Skeletal muscle cell (primary cell): ENCODE results near the gene MTG2.

Experiments used
- DNase-seq: peaks from one replicate; pipeline ENCODE4 v3.0.0-alpha.2; 2010; ENCODE audit warnings: low read depth
- H3K4me3 ChIP-seq: 2 replicates; pipeline ENCODE4 v1.5.1; 2011; ENCODE audit warnings: low read depth, mild to moderate bottlenecking, control low read depth, low read length, moderate library complexity

The MTG2 gene

GRCh38 chr20:62227977-62228958 lies 45.4 kb downstream of the MTG2 start:
- no peak for DNase-seq
- H3K4me3 ChIP-seq: no peak overlapping the region

DNA sequence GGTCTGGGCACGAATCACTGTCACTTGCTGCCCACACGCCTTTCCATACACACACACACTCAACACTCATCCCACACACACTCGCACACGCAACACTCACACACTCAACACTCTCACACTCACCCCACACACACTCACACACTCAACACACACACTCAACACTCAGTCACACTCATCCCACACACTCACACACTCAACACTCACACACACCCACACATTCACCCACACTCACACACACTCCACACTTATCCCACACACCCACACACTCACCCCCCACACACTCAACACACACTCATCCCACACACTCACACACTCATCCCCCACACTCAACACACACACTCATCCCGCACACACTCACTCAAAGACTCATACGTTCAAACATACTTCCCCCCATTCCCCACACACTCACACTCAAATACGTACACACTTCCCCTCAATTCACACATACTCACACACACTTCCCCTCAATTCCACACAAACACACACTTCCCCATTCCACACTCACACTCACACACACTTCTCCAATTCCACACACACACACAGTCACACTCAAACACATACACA lies 46.2 kb downstream of the MTG2 start:
- no peak overlapping the region for H3K4me3 ChIP-seq
- DNase-seq: no peak

- H3K4me3 ChIP-seq: no peak overlapping the region
- DNase-seq: no peak
These were observed 46.8 kb downstream of the MTG2 start for GRCh38 chr20:62229667-62230066.

- no peak overlapping the region for H3K4me3 ChIP-seq
- no peak for DNase-seq
These were observed 47.4 kb downstream of the MTG2 start for GRCh38 chr20:62230276-62230675.

DNA sequence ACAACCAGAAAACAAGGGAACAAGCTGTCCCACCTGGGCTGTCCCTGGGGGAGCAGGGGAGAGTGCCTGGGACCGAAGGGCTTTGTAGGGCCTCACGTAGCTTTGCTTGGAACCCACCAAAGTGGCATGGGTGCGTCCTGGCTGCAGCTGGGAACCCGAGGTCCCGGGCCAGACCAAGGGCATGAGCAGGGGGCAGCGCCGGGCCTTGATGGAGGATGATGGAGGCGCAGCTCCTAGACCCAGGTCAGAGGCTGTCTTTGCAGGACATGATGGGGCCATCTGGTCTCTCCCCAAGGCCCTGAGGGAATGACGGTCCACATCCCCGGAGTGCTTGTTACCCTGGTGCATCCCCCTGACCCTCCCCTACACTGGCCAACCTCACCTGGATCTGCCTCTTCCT lies 47.9 kb downstream of the MTG2 start:
- no peak for DNase-seq
- H3K4me3 ChIP-seq: no peak overlapping the region

DNA sequence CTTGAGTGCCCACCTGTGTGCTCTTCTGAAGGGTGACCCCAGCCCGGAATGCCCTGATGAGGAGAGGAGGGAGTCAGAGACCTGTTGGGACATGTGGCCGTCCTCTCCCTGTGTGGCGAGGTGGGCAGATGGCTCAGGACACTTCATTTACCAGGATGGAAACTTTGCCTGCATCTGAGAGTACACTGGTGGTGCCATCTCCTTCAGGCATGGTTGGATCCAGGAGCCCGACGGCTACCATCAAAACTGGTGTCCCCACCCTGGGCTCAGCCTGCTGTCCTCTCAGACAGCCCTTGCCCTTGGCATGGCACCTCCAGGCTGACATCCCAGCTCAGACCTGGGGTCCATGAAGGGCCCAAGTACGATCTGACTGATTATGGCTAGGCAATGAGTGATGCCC lies 48.5 kb downstream of the MTG2 start:
- H3K4me3 ChIP-seq: no peak overlapping the region
- no peak for DNase-seq

DNA sequence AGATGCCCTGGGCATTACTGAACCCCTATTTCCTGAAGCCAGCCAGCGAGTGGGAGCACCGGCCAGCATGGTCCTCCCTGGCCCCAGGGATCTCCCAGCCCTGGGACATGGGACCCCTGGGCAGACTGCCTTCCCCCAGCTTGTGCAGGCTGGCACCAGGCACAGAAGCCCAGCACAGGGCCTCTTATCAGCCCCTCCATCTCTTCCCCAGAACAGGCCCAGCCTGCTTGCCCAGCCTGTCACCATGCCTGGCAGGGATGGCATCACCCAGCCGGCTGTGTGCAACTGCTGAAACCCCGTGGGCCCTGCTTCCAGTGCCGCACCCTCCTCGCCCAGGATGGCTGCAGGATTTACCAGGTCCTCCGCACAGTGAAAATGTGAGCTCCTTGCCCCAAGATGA lies 49.4 kb downstream of the MTG2 start:
- no peak for DNase-seq

GRCh38 chr20:62232770-62233645 lies 50.2 kb downstream of the MTG2 start:
- DNase-seq: no peak

More for the DNA sequence above, 49.4 kb downstream of the MTG2 start:
- H3K4me3 ChIP-seq: no peak overlapping the region

GRCh38 chr20:62233684-62234083 lies 50.9 kb downstream of the MTG2 start:
- no peak for DNase-seq
- no peak overlapping the region for H3K4me3 ChIP-seq

More at GRCh38 chr20:62232770-62233645, 50.2 kb downstream of the MTG2 start:
- H3K4me3 ChIP-seq: no peak overlapping the region

- H3K4me3 ChIP-seq: no peak overlapping the region
- no peak for DNase-seq
These were observed 51.5 kb downstream of the MTG2 start for GRCh38 chr20:62234339-62234738.

DNA sequence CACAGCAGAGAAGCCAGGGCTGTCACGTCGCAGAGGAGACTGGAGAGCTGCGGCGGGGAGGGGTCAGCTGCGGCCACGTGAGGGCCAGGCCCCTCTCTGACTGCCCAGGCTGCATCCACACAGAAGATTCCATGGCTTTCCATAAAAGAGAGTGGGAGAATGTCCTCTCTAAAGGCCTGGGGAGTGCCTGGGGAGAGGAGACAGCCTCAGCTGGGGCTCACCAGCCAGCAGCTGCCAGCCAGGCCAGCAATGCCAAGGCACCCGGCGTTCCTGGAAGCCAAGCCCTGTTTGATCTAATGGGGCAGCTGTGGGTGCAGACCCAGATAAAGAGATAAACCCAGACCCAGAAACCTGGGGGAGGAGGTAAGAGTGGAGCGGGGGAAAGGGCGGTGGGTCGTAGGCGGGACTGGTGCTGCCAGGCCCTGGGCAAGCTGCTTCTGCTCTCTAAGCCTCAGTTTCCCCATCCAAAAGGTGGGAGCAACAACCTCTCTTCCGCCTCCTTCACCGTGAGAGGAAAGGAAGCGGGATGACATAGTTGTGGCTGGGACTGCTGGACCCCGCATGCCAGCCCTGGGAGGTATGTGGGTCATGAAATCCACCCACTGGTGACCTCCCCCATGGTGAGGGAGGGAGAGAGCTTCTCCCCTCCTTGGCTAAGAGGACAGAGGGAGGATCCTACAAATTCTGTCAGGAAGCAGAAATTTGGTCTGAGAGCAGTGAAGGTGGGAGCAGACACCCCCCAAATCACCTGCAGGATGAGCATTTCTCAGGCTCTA lies 52.4 kb downstream of the MTG2 start:
- H3K4me3 ChIP-seq: no peak overlapping the region
- no peak for DNase-seq

- no peak for DNase-seq
These were observed 52.9 kb downstream of the MTG2 start for GRCh38 chr20:62235777-62236157.

GRCh38 chr20:62236200-62236599 lies 53.4 kb downstream of the MTG2 start:
- DNase-seq: no peak

More at GRCh38 chr20:62235777-62236157, 52.9 kb downstream of the MTG2 start:
- no peak overlapping the region for H3K4me3 ChIP-seq

DNA sequence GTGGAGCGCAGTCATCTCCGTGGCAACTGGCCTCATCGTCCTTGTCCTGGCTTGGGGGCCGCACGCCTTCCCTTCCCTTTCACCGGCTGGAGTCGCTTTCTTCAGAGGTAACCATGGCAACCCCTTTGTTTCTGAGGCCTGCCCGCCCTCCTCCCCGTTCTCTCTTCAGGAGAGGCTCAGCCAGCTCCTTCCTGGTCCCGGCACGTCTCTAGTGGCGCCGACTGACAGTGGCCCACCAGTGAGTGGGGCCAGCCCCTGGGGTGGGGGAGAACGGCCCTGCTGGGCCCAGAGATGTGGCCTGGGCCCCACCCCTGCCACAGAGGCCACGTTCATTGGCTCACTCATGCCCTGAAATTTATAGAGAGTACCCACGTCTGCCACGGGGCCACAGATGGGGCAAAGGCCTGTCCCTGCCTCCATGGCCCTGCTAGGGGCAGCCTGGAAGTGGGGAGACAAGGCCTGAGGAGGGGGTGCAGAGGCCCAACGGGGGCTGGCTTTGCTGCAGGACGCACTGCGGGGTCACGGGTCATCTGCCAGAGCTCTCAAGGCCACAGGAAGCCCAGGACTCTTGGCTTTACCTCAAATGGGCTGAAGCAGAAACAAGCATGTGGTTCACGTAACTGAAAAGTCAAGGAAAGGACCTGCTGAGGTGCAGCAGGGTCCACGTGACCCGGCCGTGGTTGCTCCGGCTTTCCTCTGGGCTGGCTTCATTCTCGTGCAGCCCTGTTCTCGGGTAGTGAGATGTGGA lies 54.1 kb downstream of the MTG2 start:
- no peak for DNase-seq
- H3K4me3 ChIP-seq: no peak overlapping the region

More at GRCh38 chr20:62236200-62236599, 53.4 kb downstream of the MTG2 start:
- H3K4me3 ChIP-seq: no peak overlapping the region

DNA sequence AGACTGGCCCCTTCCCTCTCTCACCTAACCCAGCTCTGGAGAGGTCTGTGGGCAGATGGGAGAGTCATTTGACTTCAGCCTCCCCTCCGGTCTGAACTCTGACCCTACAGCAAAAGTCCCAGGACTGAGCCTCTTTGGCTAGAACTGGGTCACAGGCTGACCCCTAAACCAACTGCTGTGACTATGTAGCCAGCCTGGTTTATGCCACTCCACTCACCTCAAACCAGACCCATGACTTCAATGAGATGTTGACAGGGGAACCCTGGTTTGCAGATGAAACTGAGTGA lies 54.6 kb downstream of the MTG2 start:
- H3K4me3 ChIP-seq: no peak overlapping the region
- DNase-seq: no peak

DNA sequence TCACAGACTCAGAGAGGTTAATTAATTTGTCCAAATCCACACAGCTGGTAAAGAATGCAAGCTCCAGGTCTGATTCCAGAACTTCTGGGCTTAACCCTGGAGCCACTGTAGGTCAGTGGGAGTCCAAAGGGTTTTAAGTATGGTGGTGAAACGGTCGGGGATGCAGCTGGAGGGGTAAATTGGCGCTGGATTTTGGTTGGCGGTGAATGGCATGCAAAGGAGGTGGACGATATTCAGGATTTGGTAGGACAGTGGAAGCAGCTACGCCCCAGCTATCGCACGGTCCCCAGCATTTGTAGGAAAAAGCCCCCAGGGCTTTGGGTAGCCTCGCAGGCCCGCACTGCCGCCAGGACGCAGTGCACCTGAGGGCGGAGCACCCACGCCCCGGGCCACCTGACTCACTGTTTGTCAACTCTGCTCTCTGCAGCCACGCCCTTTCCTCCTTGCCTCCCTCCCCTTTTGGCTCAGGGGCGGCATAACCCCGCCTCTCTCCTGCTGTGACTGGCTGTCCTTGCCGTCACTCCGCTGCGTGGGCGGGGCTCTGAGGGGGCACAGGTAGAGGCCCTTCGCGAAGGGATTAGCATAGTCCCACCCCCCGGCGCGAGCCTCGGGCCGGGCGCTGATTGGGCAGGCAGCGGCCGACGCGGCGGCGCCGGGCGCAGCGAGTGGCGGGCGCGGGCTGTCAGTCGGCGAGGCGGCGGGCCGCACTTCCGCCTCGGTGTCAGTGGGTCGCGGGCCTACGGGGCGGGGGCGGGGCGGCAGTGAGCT lies 55.2 kb downstream of the MTG2 start, which contains the start of gene OSBPL2:
Gene OSBPL2 (plus strand): TSS at position 721 of the 768 bp plus-strand sequence. CDS start 17,664 bp downstream, outside the sequence.
- peak; percentile 88 for DNase-seq
- peak within 1 kb of the TSS; percentile 72 for H3K4me3 ChIP-seq

- no peak for DNase-seq
- H3K4me3 ChIP-seq: peak overlapping the region; percentile 72
These were observed 55.9 kb downstream of the MTG2 start for GRCh38 chr20:62238569-62239277.
